Stimulated activated CD4-positive, alpha-beta T cell treated with anti-CD3 and anti-CD28 coated beads, Interleukin-4, amount 100 ng/mL, for 48 hours (primary cell): ENCODE results near the gene DNAH8.
A peak's percentile ranks its signal among the peaks of the same experiment; 100 is the strongest.
"Not testable (repeated sequence)": the region's sequence is repeated elsewhere in the genome, so short reads cannot be mapped to it uniquely, and the experiment has no call there.

ENCODE experiments used
- DNase-seq, 2 donors: peaks; one replicate each; pipeline ENCODE4 v3.0.0-alpha.2; 2020; ENCODE audit warnings: low read depth in 2 of 2

DNAH8 gene

GRCh38 chr6:38843798-38844197, 128.7 kb downstream of the DNAH8 start:
- DNase-seq, result no peak

GRCh38 chr6:38845931-38846330, 130.8 kb downstream of the DNAH8 start:
- no peak for DNase-seq

DNA sequence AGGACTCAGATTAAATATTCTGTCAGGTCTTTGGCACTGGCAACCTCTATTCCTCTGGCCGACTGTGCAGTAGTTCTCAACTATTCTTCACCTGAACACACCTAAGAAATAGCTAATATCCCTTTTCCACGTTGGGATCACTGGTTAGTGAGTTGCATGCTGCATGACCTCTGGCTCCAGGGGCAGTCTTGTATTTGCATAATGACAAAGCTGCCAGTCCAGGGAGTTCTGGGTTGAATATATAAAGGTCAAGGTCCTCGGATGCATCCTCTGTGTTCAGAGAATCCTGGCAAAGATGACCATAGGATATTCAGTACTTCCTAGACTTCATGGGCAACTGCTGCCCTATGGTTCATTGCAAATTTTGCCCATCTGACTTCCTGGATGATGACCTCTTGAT, 131.2 kb downstream of the DNAH8 start:
- DNase-seq, result no peak

GRCh38 chr6:38846844-38847243, 131.7 kb downstream of the DNAH8 start:
- no peak for DNase-seq

- DNase-seq, result no peak
These were observed 132.4 kb downstream of the DNAH8 start for GRCh38 chr6:38847497-38847896.

DNA sequence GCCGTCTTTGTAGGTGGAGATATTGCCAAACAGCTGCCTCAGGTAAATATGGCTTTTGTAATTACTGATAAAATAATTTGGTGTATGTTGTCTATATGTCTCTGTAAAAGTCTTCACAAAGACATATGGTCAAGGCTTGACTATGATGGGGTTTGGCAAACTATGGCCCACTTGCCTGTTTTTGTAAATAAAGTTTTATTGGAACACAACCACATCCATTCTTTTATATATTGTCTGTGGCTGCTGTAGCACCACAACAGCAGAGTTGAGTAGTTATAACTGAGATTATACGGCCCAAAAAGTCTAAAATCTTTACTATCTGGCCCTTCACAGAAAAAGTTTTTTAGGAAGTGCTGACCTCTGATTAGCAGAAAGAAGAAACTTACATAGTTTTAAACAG, 133.6 kb downstream of the DNAH8 start:
- no peak for DNase-seq

DNA sequence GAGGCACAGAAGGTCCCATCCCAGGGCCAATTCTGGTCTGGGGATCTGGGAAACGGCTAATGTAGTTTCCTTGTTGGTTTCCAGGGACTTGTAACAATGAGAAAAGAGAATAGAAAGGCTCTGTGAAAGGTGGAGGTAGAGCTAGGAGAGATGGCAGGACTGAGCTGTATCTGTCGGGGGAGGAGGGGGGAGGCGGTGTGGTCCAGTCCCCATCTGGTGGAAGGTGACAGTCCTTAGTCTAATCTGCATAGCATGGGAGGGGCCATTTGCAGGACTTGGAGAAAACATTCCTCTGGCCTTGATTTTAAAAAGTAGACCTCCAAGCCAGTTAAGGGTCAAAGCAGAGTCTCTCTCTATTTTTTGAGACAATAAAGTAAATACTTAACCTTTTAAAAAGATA, 137.1 kb downstream of the DNAH8 start:
- no peak for DNase-seq

GRCh38 chr6:38853236-38853635, 138.1 kb downstream of the DNAH8 start:
- no peak for DNase-seq

GRCh38 chr6:38856492-38856891, 141.4 kb downstream of the DNAH8 start:
- no peak for DNase-seq

DNA sequence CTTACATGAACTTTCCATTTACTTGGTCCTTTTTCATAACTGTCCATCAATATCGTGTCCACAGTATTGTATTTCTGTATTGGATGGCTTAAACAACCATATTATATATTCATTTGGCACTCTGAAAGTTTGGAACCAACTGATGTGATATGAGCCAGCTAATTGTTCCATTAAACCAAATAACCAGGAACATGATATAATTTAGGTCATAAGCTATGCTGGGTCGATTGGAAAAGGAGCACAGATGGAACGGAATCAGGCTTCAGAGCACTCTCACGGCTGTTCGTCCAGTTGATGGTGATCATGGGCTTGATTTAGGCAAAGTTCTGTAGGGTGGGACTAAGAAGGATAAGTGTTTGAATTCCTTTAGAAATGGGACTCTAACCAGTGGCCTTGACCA, 142.7 kb downstream of the DNAH8 start:
- no peak for DNase-seq

DNA sequence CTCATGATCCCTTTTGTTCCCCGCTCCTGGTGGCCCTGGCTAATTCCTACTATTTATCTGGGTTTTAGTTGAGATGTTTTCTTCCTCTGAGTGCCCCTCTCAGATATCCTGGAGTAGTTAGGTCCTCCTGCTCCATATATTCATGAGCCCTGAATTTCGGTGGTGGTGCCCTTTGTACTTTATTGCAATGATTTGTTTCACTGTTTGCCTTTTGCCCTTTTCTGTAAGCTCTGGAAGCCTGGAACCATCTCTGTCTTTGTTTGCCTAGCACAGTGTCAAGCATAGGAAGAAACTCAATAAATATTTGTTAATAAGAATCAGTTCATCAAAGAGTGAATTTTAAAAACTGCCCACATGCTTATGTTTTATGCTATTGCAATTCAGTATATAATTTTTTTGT, 144.9 kb downstream of the DNAH8 start:
- no peak for DNase-seq

GRCh38 chr6:38861926-38862401, 146.9 kb downstream of the DNAH8 start:
- no peak for DNase-seq

GRCh38 chr6:38865521-38866174, 150.5 kb downstream of the DNAH8 start:
- no peak for DNase-seq

- DNase-seq, result no peak
These were observed 152.6 kb downstream of the DNAH8 start for GRCh38 chr6:38867726-38868125.

DNA sequence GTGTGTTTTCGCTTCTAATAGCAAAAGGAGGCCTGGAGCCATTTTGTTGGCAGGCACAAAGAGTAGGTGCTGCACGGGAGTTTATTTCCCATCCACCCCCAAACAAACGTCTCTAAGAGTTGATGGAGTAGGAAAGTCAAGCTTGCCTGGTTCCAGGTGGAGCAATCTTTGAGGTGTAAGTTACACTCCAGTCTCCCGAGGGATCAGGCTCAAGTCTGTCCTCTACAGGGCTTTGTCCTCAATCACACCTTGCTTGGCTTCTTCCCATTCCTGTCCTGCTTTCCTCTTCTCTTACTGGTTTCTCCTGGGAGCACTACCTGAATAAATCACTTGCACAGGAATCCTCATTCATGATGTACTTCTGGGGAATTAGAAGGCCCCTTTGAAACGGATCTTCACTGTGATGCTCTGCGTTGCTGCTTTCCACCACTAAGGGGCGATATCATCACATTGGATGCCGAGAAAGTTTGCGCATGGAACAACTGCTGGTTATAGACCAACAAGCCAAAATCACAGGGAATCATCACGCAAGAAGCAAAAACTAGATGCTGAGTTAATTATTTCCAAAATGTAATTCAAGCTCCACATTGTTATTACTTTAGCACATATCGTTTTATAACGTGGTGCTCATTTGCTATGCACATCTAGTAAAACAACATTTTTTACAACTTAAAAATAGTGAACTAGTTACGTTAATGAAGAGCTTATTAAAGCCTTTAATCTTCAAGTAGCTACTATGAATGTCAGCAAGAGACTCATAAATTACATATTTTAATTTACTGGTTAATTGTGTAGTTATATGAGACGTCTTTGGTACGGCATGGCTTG, 156.8 kb downstream of the DNAH8 start:
- peak; percentile 35 to 49 for DNase-seq

DNA sequence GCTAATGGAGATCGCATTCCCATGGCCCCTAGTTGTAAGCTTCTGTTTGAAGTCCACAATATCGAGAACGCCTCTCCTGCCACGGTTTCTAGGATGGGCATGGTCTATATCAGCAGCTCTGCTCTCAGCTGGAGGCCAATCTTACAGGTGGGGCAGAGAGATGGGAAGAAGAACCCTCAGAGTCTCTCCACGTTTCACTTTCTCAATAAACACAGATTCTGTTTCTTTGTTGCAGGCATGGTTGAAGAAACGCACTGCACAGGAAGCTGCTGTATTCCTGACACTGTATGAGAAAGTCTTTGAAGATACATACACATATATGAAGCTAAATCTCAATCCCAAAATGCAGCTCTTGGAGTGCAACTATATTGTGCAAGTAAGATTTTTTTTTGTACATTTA, 157.9 kb downstream of the DNAH8 start:
- no peak for DNase-seq

DNA sequence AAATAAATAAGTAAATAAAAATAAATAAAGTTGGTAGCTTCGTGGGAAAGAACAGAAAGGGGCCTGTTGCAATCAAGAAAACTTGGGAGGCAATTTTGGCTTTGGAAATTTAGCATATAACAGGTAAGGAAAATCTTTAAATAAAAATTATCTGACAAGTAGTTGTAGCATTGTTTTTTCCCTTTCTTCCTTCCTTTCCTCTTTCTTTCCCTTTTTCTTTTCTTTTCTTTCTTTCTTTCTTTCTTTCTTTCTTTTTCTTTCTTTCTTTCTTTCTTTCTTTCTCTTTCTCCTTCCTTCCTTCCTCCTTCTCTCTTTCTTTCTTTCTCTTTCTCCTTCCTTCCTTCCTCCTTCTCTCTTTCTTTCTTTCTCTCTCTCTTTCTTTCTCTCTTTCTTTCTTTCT, 158.7 kb downstream of the DNAH8 start:
- not testable (repeated sequence) for DNase-seq

- DNase-seq, result peak in 1 of 2 donors; percentile 24
These were observed 161.4 kb downstream of the DNAH8 start for GRCh38 chr6:38876475-38876874.

GRCh38 chr6:38877721-38878120, 162.6 kb downstream of the DNAH8 start:
- DNase-seq, result no peak

- no peak for DNase-seq
These were observed 167.0 kb downstream of the DNAH8 start for GRCh38 chr6:38882157-38882556.

GRCh38 chr6:38897507-38897906, 182.4 kb downstream of the DNAH8 start:
- no peak for DNase-seq

GRCh38 chr6:38901802-38902522, 186.9 kb downstream of the DNAH8 start:
- no peak for DNase-seq

- DNase-seq, result no peak
These were observed 191.5 kb downstream of the DNAH8 start for GRCh38 chr6:38906582-38906981.
